Colonic mucosa (tissue), 4 donors: ENCODE results near the gene COL7A1. TPM values are rescaled to one million over a fixed set of nuclear protein-coding genes. Genes with fewer than 3 reads are reported as not detected.

Experiments used
- DNase-seq: peaks from one replicate; pipeline ENCODE4 v3.0.0-alpha.2; 2020
- H3K27ac ChIP-seq: fragments of 200-600 bp; one replicate; pipeline ENCODE4 v1.8.0; 2021
- H3K27me3 ChIP-seq: fragments of 200-600 bp; one replicate; pipeline ENCODE4 v1.8.0; 2021
- H3K36me3 ChIP-seq: fragments of 200-600 bp; one replicate; pipeline ENCODE4 v1.8.0; 2021
- H3K4me1 ChIP-seq: fragments of 200-600 bp; one replicate; pipeline ENCODE4 v1.8.0; 2021; ENCODE audit warnings: mild to moderate bottlenecking
- H3K4me3 ChIP-seq: fragments of 200-600 bp; one replicate; pipeline ENCODE4 v1.8.0; 2021
- H3K9ac ChIP-seq, 2 donors: one replicate each; pipeline ENCODE4 v1.7.0; 2013; ENCODE audit warnings: control low read depth in 2 of 2, low read depth in 2 of 2, low read length in 2 of 2
- H3K9me3 ChIP-seq: fragments of 200-600 bp; one replicate; pipeline ENCODE4 v1.8.0; 2021
- intact Hi-C: fragments of 100-400 bp; cut with DNase I; formaldehyde crosslinking; loops from one replicate; pipeline ENCODE4 v1.14.1; 2022
- total RNA-seq, 2 donors: library from RNA; stranded (reverse); fragmentation: NEBNext Ultra II Directional in 1 of 2; extraction: Animal tissue kit (Norgen Biotek cat#: 25700) in 1 of 2; gene quantifications; one replicate each; pipeline ENCODE4 v1.2.1, GENCODE V29; 2021
- TF ChIP-seq, protein P1 (sequence below): fragments of 200-600 bp; IDR thresholded peaks from one replicate; pipeline ENCODE4 v1.8.0; 2022; ENCODE audit warnings: antibody characterized with exemption, mild to moderate bottlenecking
- donor health status: healthy.
- donor health status: DM: no; HTN: no; CAD: no.
- donor health status: DM: no; HTN: no; CAD: no.

COL7A1 gene
- total RNA-seq, 2 donors from 2014 or later = 3.8 to 5.1 TPM

DNA sequence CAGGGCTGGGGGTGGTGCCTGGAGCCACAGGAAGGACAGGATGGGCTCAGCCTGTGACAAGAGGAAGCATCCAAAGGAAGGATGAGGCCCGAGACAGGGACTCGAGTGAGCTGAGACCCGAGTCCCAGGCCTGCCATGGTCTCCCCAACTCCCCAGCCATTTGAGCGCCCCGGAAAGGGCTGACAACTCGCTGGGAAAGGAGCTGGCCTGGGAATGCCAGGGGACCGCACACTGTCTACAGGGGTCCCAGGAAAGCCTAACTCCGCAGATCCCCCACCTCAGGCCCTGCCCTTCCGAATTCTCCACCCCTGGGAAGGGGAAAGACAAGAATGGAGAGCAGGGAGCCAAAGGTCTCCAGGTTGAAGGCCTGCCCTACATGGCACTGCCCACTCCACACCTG lies 70.2 kb downstream of the COL7A1 start:
- intact Hi-C loops = no loop called here
- TF ChIP-seq, protein P1, sequence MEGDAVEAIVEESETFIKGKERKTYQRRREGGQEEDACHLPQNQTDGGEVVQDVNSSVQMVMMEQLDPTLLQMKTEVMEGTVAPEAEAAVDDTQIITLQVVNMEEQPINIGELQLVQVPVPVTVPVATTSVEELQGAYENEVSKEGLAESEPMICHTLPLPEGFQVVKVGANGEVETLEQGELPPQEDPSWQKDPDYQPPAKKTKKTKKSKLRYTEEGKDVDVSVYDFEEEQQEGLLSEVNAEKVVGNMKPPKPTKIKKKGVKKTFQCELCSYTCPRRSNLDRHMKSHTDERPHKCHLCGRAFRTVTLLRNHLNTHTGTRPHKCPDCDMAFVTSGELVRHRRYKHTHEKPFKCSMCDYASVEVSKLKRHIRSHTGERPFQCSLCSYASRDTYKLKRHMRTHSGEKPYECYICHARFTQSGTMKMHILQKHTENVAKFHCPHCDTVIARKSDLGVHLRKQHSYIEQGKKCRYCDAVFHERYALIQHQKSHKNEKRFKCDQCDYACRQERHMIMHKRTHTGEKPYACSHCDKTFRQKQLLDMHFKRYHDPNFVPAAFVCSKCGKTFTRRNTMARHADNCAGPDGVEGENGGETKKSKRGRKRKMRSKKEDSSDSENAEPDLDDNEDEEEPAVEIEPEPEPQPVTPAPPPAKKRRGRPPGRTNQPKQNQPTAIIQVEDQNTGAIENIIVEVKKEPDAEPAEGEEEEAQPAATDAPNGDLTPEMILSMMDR = no peak
- H3K27me3 ChIP-seq = no peaks in the 10 kb centered on the region
- H3K27ac ChIP-seq = no peak overlapping the region
- H3K4me3 ChIP-seq = no peak overlapping the region
- H3K4me1 ChIP-seq = no peaks in the 10 kb centered on the region
- no peak for DNase-seq
- no peaks in the 10 kb centered on the region for H3K36me3 ChIP-seq
- no peak overlapping the region for H3K9ac ChIP-seq
- H3K9me3 ChIP-seq = no peaks in the 10 kb centered on the region

- intact Hi-C loops = no loop called here
- H3K9me3 ChIP-seq = no peaks in the 10 kb centered on the region
- peak; percentile 31 for DNase-seq
- TF ChIP-seq, protein P1 = no peak
- no peak overlapping the region for H3K9ac ChIP-seq
- no peaks in the 10 kb centered on the region for H3K4me1 ChIP-seq
- H3K36me3 ChIP-seq = no peaks in the 10 kb centered on the region
- no peak overlapping the region for H3K27ac ChIP-seq
- no peak overlapping the region for H3K4me3 ChIP-seq
- no peaks in the 10 kb centered on the region for H3K27me3 ChIP-seq
These were observed 73.5 kb downstream of the COL7A1 start for GRCh38 chr3:48521635-48522034.

- Histone ChIP-seq H3K9ac (no peak overlapping the region), H3K9me3 (no peaks in the 10 kb centered on the region), H3K27me3 (no peaks in the 10 kb centered on the region), H3K4me1 (no peaks in the 10 kb centered on the region), H3K4me3 (no peak overlapping the region), H3K27ac (no peak overlapping the region), H3K36me3 (no peaks in the 10 kb centered on the region)
- DNase-seq = no peak
- intact Hi-C loops = no loop called here
- TF ChIP-seq, protein P1 = no peak
These were observed 75.9 kb downstream of the COL7A1 start for GRCh38 chr3:48519277-48519643.

DNA sequence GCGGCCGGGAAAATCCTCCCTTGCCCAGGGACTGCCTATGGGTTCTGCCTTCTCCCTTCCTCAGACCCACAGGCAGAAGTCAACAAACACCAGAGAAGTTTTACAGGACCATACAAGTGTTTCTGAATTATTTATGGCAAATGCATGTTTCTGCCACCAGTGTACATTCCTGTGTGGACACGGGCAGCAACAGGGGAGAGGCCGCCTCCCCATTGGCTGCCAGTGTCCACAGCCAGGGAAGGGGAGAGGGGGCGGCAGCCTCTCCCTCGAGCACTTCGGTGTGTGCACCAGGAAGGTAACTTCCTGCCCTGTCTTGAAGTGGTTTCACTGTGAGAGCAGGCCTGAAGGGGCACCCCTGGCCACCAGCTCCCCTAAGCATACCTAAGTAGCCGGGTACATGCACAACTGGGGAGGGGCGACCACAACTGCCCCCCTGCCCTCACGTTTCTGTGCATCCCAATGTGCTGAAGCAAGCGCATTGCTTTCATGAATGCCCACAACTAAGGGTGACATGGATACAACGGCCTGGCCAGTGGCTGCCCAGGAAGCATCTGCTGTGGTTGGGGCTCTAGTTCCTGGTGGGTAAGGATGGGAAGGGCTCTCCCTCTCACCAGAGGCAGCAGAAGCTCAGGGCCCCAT lies 76.4 kb downstream of the COL7A1 start:
- TF ChIP-seq, protein P1 = no peak
- no peak overlapping the region for H3K4me3 ChIP-seq
- no peaks in the 10 kb centered on the region for H3K36me3 ChIP-seq
- intact Hi-C loops = no loop called here
- H3K4me1 ChIP-seq = no peaks in the 10 kb centered on the region
- no peak overlapping the region for H3K27ac ChIP-seq
- no peaks in the 10 kb centered on the region for H3K9me3 ChIP-seq
- no peaks in the 10 kb centered on the region for H3K27me3 ChIP-seq
- DNase-seq = no peak
- H3K9ac ChIP-seq = no peak overlapping the region

DNA sequence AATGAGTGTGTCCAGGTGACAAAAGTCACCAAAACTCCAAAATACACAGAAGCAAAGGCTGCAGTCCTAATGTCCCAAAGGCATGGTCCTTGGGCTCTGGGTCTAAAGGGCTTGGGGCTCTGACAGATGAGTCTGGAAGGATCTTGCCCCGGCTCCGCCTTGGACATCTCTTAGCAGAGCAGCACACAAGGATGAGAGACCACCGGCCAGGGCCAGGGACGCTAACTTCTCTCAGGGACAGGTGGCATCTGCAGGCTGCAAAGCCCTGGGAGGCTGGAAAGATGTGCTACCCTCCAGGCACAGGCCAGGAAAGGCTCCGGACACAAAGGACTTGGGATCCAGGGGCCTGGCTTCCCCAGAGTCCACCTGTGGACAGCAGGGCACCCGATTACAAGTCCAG lies 77.1 kb downstream of the COL7A1 start:
- no peak overlapping the region for H3K9ac ChIP-seq
- H3K4me3 ChIP-seq = no peak overlapping the region
- no peak overlapping the region for H3K27ac ChIP-seq
- DNase-seq = no peak
- no peaks in the 10 kb centered on the region for H3K36me3 ChIP-seq
- TF ChIP-seq, protein P1 = no peak
- no peaks in the 10 kb centered on the region for H3K27me3 ChIP-seq
- H3K4me1 ChIP-seq = no peaks in the 10 kb centered on the region
- no peaks in the 10 kb centered on the region for H3K9me3 ChIP-seq
- intact Hi-C loops = no loop called here
